ENCODE data around the gene RHBDD1. TPM values are rescaled to one million over a fixed set of nuclear protein-coding genes. Genes with fewer than 3 reads are reported as not detected.

Gene RHBDD1
- total RNA-seq, 1 experiment from 2014 or later, result 28.0 TPM

DNA sequence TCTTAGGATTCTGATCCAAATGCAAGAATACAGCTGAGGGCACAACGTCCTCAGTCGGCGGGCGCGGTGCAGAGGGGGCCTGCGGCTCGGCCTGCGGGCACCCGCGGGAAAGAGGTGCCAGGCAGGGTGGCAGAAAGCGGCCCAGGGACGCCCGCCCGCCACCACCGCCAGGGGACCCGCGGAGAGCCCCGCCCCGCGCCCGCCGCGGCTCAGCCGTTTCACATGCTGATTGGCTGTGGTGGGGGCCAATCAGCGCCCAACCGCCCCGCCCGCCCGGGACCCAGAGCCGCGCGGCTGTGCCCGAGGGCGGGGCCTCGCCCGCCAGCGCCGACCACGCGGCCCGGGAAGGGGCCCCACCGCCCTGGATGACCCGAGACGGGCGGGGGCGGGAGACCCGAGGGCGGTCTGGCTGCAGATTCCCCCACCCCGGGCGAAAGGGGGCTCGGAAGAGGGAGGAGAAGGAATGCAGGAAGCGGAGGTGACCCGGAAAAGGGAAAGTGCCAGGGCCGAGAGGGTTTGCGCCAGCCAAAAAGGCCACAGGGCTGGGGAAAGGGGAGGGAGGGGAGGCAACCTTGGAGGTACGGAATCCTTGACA lies 44.3 kb upstream of the RHBDD1 start:
- intact Hi-C loops (cut with micrococcal nuclease; ENCODE audit: unreplicated experiment), result loop anchor here (2.0 kb wide), 1 partner anchor 669 kb away; no protein-coding TSS in a partner anchor
- POLR2A ChIA-PET (ENCODE audit: low non-redundant PET), result no interaction called here
- TF ChIP-seq CTCF (conservative IDR thresholded peaks at IDR 0.05; ENCODE audit: low read depth, low read length) (peak; percentile 23; the same call in 1 of the 2 replicates), EZH2 (IDR thresholded peaks at IDR 0.05; ENCODE audit: borderline replicate concordance, low read depth, low read length, poor library complexity, severe bottlenecking) (no peak)
- H3K36me3 ChIP-seq (ENCODE audit: insufficient read depth, low read length, poor library complexity, severe bottlenecking), result peaks cover 36% of the 10 kb centered on the region
- H3K27ac ChIP-seq (ENCODE audit: low read depth, low read length, poor library complexity, severe bottlenecking), result peak overlapping the region; percentile 89
- peak overlapping the region; percentile 91 for H3K4me3 ChIP-seq (ENCODE audit: low read depth, low read length, poor library complexity, severe bottlenecking)
- no peaks in the 10 kb centered on the region for H3K27me3 ChIP-seq (replicated peaks; ENCODE audit: insufficient read depth, low read depth, low read length, poor library complexity)
- BruUV-seq (replicated peaks), result no TSS peak
- peaks cover 56% of the 10 kb centered on the region for H3K4me1 ChIP-seq (ENCODE audit: insufficient read depth, low read length, poor library complexity, severe bottlenecking)
- CTCF ChIA-PET, result interaction anchor here (1.2 kb wide), 1 partner anchor 11 kb away, joined by 4 read pairs; no protein-coding TSS in a partner anchor
- peak; percentile 93 for DNase-seq (ENCODE audit: low spot score)
- H3K9me3 ChIP-seq (ENCODE audit: low read depth, low read length, poor library complexity, severe bottlenecking), result no peaks in the 10 kb centered on the region

GRCh38 chr2:226792155-226792881 lies 43.5 kb upstream of the RHBDD1 start:
- TF ChIP-seq EZH2 (IDR thresholded peaks at IDR 0.05; ENCODE audit: borderline replicate concordance, low read depth, low read length, poor library complexity, severe bottlenecking), result no peak
- no peak for TF ChIP-seq CTCF (conservative IDR thresholded peaks at IDR 0.05; ENCODE audit: low read depth, low read length)
- H3K27ac ChIP-seq (ENCODE audit: low read depth, low read length, poor library complexity, severe bottlenecking), result peak overlapping the region; percentile 89
- ChIA-PET CTCF (interaction anchor here (1.2 kb wide), 1 partner anchor 10 kb away, joined by 4 read pairs; no protein-coding TSS in a partner anchor), POLR2A (ENCODE audit: low non-redundant PET) (no interaction called here)
- DNase-seq (ENCODE audit: low spot score), result no peak
- H3K36me3 ChIP-seq (ENCODE audit: insufficient read depth, low read length, poor library complexity, severe bottlenecking), result peaks cover 39% of the 10 kb centered on the region
- intact Hi-C loops (cut with micrococcal nuclease; ENCODE audit: unreplicated experiment), result no loop called here
- BruUV-seq (replicated peaks), result TSS peak; percentile 81
- no peaks in the 10 kb centered on the region for H3K9me3 ChIP-seq (ENCODE audit: low read depth, low read length, poor library complexity, severe bottlenecking)
- peaks cover 59% of the 10 kb centered on the region for H3K4me1 ChIP-seq (ENCODE audit: insufficient read depth, low read length, poor library complexity, severe bottlenecking)
- H3K4me3 ChIP-seq (ENCODE audit: low read depth, low read length, poor library complexity, severe bottlenecking), result peak overlapping the region; percentile 91
- no peaks in the 10 kb centered on the region for H3K27me3 ChIP-seq (replicated peaks; ENCODE audit: insufficient read depth, low read depth, low read length, poor library complexity)

GRCh38 chr2:226793646-226794045 lies 42.2 kb upstream of the RHBDD1 start:
- H3K27ac ChIP-seq (ENCODE audit: low read depth, low read length, poor library complexity, severe bottlenecking), result peak overlapping the region; percentile 88
- peaks cover 37% of the 10 kb centered on the region for H3K36me3 ChIP-seq (ENCODE audit: insufficient read depth, low read length, poor library complexity, severe bottlenecking)
- intact Hi-C loops (cut with micrococcal nuclease; ENCODE audit: unreplicated experiment), result loop anchor here (2.0 kb wide), 1 partner anchor 143 kb away; no protein-coding TSS in a partner anchor
- peaks cover 56% of the 10 kb centered on the region for H3K4me1 ChIP-seq (ENCODE audit: insufficient read depth, low read length, poor library complexity, severe bottlenecking)
- CTCF ChIA-PET, result interaction anchor here (0.6 kb wide), 1 partner anchor 1128 kb away, joined by 6 read pairs; no protein-coding TSS in a partner anchor
- no peak for TF ChIP-seq EZH2 (IDR thresholded peaks at IDR 0.05; ENCODE audit: borderline replicate concordance, low read depth, low read length, poor library complexity, severe bottlenecking)
- TF ChIP-seq CTCF (conservative IDR thresholded peaks at IDR 0.05; ENCODE audit: low read depth, low read length), result no peak
- POLR2A ChIA-PET (ENCODE audit: low non-redundant PET), result no interaction called here
- no peaks in the 10 kb centered on the region for H3K9me3 ChIP-seq (ENCODE audit: low read depth, low read length, poor library complexity, severe bottlenecking)
- no peak for DNase-seq (ENCODE audit: low spot score)
- no TSS peak for BruUV-seq (replicated peaks)
- H3K27me3 ChIP-seq (replicated peaks; ENCODE audit: insufficient read depth, low read depth, low read length, poor library complexity), result no peaks in the 10 kb centered on the region
- H3K4me3 ChIP-seq (ENCODE audit: low read depth, low read length, poor library complexity, severe bottlenecking), result peak overlapping the region; percentile 91

All from A673 (cell line).